Upper lobe of right lung (tissue), 1 donor: ENCODE data around the gene NEO1. TPM values are rescaled to one million over a fixed set of nuclear protein-coding genes. Genes with fewer than 3 reads are reported as not detected.
"Not testable (repeated sequence)": the region's sequence is repeated elsewhere in the genome, so short reads cannot be mapped to it uniquely, and the experiment has no call there.

Experiments
- ATAC-seq: fragments of 200-7000 bp; cut with Tn5 transposase; one replicate; pipeline ENCODE4 v1.9.1; 2020; ENCODE audit warnings: mild to moderate bottlenecking, moderate library complexity
- DNase-seq: peaks from one replicate; pipeline ENCODE4 v3.0.0-alpha.2; 2020
- H3K27ac ChIP-seq: fragments of 200-600 bp; one replicate; pipeline ENCODE4 v1.8.0; 2022
- H3K27me3 ChIP-seq: fragments of 200-600 bp; one replicate; pipeline ENCODE4 v1.8.0; 2022; ENCODE audit warnings: mild to moderate bottlenecking
- H3K36me3 ChIP-seq: fragments of 200-600 bp; one replicate; pipeline ENCODE4 v1.8.0; 2022
- H3K4me1 ChIP-seq: fragments of 200-600 bp; one replicate; pipeline ENCODE4 v1.8.0; 2022
- H3K4me3 ChIP-seq: fragments of 200-600 bp; one replicate; pipeline ENCODE4 v1.8.0; 2022; ENCODE audit warnings: mild to moderate bottlenecking
- H3K9me3 ChIP-seq: fragments of 200-600 bp; one replicate; pipeline ENCODE4 v1.8.0; 2022
- CTCF ChIP-seq: fragments of 200-600 bp; IDR thresholded peaks from one replicate; pipeline ENCODE4 v1.8.0; 2022; ENCODE audit warnings: antibody characterized with exemption
- intact Hi-C: fragments of 100-400 bp; cut with DNase I; formaldehyde crosslinking; loops from one replicate; pipeline ENCODE4 v1.11.0; 2022
- total RNA-seq: library from RNA; stranded (reverse); fragmentation: NEBNext Ultra II Directional; extraction: Animal tissue kit (Norgen Biotek cat#: 25700); gene quantifications from one replicate; pipeline ENCODE4 v1.2.1, GENCODE V29; 2021
- donor health status: DM: no; HTN: yes; CAD: no; lungs with severe emphysema.

The NEO1 gene
- total RNA-seq, 1 donor from 2014 or later: 44.8 TPM

- intact Hi-C loops: no loop called here
- no peak for ATAC-seq
- H3K27ac ChIP-seq: no peak overlapping the region
Measured at GRCh38 chr15:73165435-73165834, 113.2 kb downstream of the NEO1 start.

GRCh38 chr15:73165844-73166243 is 113.6 kb downstream of the NEO1 start:
- no peak overlapping the region for H3K27ac ChIP-seq
- no peaks in the 10 kb centered on the region for H3K36me3 ChIP-seq
- no peak for TF ChIP-seq CTCF
- no peaks in the 10 kb centered on the region for H3K27me3 ChIP-seq
- no peak overlapping the region for H3K4me3 ChIP-seq
- H3K9me3 ChIP-seq: no peaks in the 10 kb centered on the region
- ATAC-seq (no peak), DNase-seq (no peak)
- intact Hi-C loops: no loop called here
- no peaks in the 10 kb centered on the region for H3K4me1 ChIP-seq

More at GRCh38 chr15:73165435-73165834, 113.2 kb downstream of the NEO1 start:
- Histone ChIP-seq H3K9me3 (no peaks in the 10 kb centered on the region), H3K27me3 (no peaks in the 10 kb centered on the region), H3K4me3 (no peak overlapping the region), H3K4me1 (no peaks in the 10 kb centered on the region), H3K36me3 (no peaks in the 10 kb centered on the region)
- TF ChIP-seq CTCF: no peak
- no peak for DNase-seq

GRCh38 chr15:73166711-73167110 is 114.4 kb downstream of the NEO1 start:
- ATAC-seq, H3K27me3 ChIP-seq, H3K4me3 ChIP-seq, DNase-seq, H3K9me3 ChIP-seq, intact Hi-C loops, H3K36me3 ChIP-seq, H3K27ac ChIP-seq, H3K4me1 ChIP-seq: not testable (repeated sequence)

DNA sequence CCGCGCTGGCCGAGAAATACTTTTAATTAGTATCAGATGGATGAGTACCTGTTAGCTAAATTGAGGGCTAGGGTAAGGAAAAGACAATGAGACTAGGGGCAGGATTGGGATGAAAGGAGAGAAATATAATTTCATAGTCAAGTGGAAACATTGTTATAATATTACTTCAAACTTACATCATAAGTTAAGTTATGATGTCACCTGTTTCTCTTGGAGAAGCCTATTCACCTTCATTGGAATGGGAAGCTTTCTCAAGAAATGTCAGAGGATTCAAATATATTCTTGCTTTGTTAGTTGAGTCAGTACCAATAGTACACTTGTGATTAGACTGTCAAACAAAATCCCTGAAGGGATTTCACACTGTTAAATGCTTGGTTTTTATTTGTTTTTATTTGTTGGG is 116.2 kb downstream of the NEO1 start:
- Histone ChIP-seq H3K4me3 (no peak overlapping the region), H3K4me1 (no peaks in the 10 kb centered on the region), H3K36me3 (no peaks in the 10 kb centered on the region), H3K9me3 (no peaks in the 10 kb centered on the region), H3K27me3 (no peaks in the 10 kb centered on the region), H3K27ac (no peak overlapping the region)
- no peak for ATAC-seq
- TF ChIP-seq CTCF: no peak
- no peak for DNase-seq
- intact Hi-C loops: no loop called here

DNA sequence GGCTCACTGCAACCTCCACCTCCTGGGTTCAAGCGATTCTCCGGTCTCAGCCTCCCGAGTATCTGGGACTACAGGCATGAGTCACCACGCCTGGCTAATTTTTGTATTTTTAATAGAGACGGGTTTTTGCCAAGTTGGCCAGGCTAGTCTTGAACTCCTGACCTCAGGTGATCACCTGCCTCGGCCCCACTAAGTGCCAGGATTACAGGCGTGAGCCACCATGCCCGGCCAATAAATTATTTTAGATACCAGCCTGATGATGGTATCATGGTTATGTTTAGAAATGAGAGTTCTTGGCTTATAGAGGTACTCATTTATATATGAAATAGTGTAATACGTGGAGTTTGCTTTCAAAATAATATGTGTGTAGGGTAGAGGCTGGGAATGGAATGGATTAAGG is 119.4 kb downstream of the NEO1 start:
- no peak overlapping the region for H3K27ac ChIP-seq
- no peak for TF ChIP-seq CTCF
- H3K4me1 ChIP-seq: no peaks in the 10 kb centered on the region
- no peak overlapping the region for H3K4me3 ChIP-seq
- DNase-seq (no peak), ATAC-seq (no peak)
- no peaks in the 10 kb centered on the region for H3K9me3 ChIP-seq
- intact Hi-C loops: no loop called here
- H3K27me3 ChIP-seq: no peaks in the 10 kb centered on the region
- H3K36me3 ChIP-seq: peaks cover 2% of the 10 kb centered on the region

- TF ChIP-seq CTCF: no peak
- DNase-seq (no peak), ATAC-seq (no peak)
- Histone ChIP-seq H3K27me3 (no peaks in the 10 kb centered on the region), H3K9me3 (no peaks in the 10 kb centered on the region), H3K4me3 (no peak overlapping the region), H3K4me1 (no peaks in the 10 kb centered on the region), H3K36me3 (peaks cover 5% of the 10 kb centered on the region), H3K27ac (no peak overlapping the region)
- intact Hi-C loops: no loop called here
Measured at GRCh38 chr15:73172508-73172907, 120.2 kb downstream of the NEO1 start.
